Natural killer cell treated with Interleukin-12 subunit alpha and Interleukin-12 subunit beta and Interleukin-15 and Interleukin-18, amount 100 ng/mL, for 72 hours (primary cell): ENCODE data around the gene TMEM164. TPM values are rescaled to one million over a fixed set of nuclear protein-coding genes. Genes with fewer than 3 reads are reported as not detected.

Experiments
- ATAC-seq, 2 donors: fragments of 150-1000 bp; cut with Tn5 transposase in 1 of 2; sonication (Bioruptor Pico), chemical (Tn5 transposase) in 1 of 2; 2 replicates each; pipeline ENCODE4 v1.10.0; 2021
- DNase-seq: peaks from one replicate; pipeline ENCODE4 v3.0.0; 2022; ENCODE audit warnings: low spot score
- H3K27ac Mint-ChIP-seq, 2 donors: 1 replicate in 1 of 2; 2 replicates in 1 of 2; pipeline ENCODE4 v1.8.0; 2022; ENCODE audit warnings: mixed read lengths in 2 of 2, mild to moderate bottlenecking in 1 of 2, moderate library complexity in 1 of 2
- H3K27me3 Mint-ChIP-seq, 2 donors: 1 replicate in 1 of 2; 2 replicates in 1 of 2; pipeline ENCODE4 v1.8.0; 2022; ENCODE audit warnings: mixed read lengths in 2 of 2
- H3K36me3 Mint-ChIP-seq: one replicate; pipeline ENCODE4 v1.8.0; 2022; ENCODE audit warnings: mixed read lengths
- H3K4me1 Mint-ChIP-seq, 2 donors: 1 replicate in 1 of 2; 2 replicates in 1 of 2; pipeline ENCODE4 v1.8.0; 2022; ENCODE audit warnings: low read depth in 2 of 2, mixed read lengths in 2 of 2, mild to moderate bottlenecking in 1 of 2
- H3K4me3 Mint-ChIP-seq: one replicate; pipeline ENCODE4 v1.8.0; 2022; ENCODE audit warnings: mixed read lengths
- H3K9me3 Mint-ChIP-seq: 2 replicates; pipeline ENCODE4 v1.8.0; 2022; ENCODE audit warnings: mixed read lengths
- total RNA-seq, 2 donors: library from RNA; stranded (reverse); gene quantifications; one replicate each; pipeline ENCODE4 v1.2.3, GENCODE V29; 2022

TMEM164 gene
- total RNA-seq, 2 donors from 2014 or later = 29.6 to 41.0 TPM

GRCh38 chrX:110219920-110220319, 217.0 kb downstream of the TMEM164 start:
- no peak for ATAC-seq
- Mint-ChIP-seq H3K27ac (no peak overlapping the region), H3K4me3 (no peak overlapping the region), H3K36me3 (no peaks in the 10 kb centered on the region), H3K27me3 (peaks cover 0 to 3% of the 10 kb centered on the region in 2 donors), H3K4me1 (peaks cover 14 to 15% of the 10 kb centered on the region in 2 donors), H3K9me3 (no peaks in the 10 kb centered on the region)
- no peak for DNase-seq

DNA sequence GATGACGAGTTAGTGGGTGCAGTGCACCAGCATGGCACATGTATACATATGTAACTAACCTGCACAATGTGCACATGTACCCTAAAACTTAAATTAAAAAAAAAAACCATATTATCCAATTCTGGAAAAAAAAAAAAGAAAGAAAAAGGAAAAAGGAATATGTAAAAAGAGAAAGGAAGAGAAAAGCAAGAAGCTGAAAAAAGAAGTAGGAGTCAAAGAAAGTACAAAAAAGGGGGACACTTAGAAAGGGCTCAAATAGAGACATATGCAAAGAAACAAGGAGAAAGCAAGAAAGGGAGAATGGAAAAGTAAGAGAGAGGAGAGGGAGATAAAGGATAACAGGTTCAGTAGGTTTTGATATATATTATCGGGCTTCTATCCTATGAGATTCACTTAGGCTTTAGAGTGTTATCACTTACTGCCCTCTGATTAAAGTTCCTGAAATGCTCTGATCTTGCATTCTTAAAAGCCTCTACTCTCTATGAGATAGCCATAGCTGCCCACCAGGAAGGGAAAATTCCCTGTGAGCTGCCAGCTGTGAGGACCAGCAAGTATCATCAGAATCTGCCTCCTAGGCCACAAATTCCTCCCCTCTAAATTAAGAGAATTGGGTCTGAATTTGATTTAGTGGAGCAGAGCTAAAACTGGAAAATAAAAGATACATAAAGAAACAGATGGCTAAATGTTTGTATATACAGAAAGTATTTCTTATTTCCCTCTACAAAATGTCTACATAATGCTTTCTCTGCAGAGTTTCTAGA, 219.8 kb downstream of the TMEM164 start:
- peaks cover 14% of the 10 kb centered on the region in 2 donors for H3K4me1 Mint-ChIP-seq
- no peaks in the 10 kb centered on the region for H3K9me3 Mint-ChIP-seq
- no peak overlapping the region for H3K27ac Mint-ChIP-seq
- no peaks in the 10 kb centered on the region for H3K36me3 Mint-ChIP-seq
- DNase-seq (no peak), ATAC-seq (no peak)
- H3K4me3 Mint-ChIP-seq = no peak overlapping the region
- H3K27me3 Mint-ChIP-seq = peaks cover 0 to 6% of the 10 kb centered on the region in 2 donors

DNA sequence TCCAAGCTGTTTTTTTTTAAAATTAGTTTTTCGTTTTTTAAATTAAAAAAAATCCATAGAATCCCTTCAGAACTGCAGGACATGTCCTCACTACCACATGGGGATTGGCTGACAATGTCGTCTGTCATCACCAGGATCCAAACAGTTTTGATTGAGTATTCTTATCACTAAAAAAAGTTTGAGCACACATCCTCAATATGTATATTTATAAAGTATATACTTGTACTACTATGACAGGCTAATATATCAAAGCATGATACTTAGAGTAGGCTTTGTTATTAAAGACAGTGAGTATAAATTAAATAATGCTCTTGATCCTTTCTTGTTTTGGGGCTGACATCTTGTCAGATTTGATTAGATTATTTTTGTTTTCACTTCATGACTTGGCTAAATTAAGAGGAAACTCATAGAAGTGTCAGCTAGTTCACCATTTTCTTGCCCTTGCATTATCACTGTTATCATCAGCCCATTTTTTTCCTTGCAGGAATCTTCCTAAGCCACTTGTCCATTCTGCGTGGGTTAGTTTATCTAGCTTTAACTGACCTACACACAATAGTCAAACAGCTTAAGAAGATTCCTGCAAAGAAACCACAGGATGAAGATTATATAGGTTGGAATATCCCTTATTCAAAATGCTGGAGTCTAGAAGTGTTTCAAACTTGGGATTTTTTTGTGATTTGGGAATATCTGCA, 222.2 kb downstream of the TMEM164 start:
- no peaks in the 10 kb centered on the region for H3K9me3 Mint-ChIP-seq
- no peak for ATAC-seq
- H3K36me3 Mint-ChIP-seq = no peaks in the 10 kb centered on the region
- no peak for DNase-seq
- no peak overlapping the region for H3K4me3 Mint-ChIP-seq
- H3K27me3 Mint-ChIP-seq = peaks cover 0 to 6% of the 10 kb centered on the region in 2 donors
- no peak overlapping the region for H3K27ac Mint-ChIP-seq
- peaks cover 13 to 14% of the 10 kb centered on the region in 2 donors for H3K4me1 Mint-ChIP-seq

GRCh38 chrX:110226931-110227330, 224.0 kb downstream of the TMEM164 start:
- Mint-ChIP-seq H3K36me3 (peaks cover 7% of the 10 kb centered on the region), H3K27ac (no peak overlapping the region)
- no peak for ATAC-seq

More at GRCh38 chrX:110226931-110227330, 224.0 kb downstream of the TMEM164 start:
- Mint-ChIP-seq H3K9me3 (peaks cover 6% of the 10 kb centered on the region), H3K4me3 (no peak overlapping the region), H3K4me1 (peaks cover 24 to 25% of the 10 kb centered on the region in 2 donors), H3K27me3 (peaks cover 0 to 3% of the 10 kb centered on the region in 2 donors)
- DNase-seq = no peak
